Activated B cell treated with CpG ODN at 0.5 μM for 24 hours (primary cell): ENCODE results near the gene DGKK. TPM values are rescaled to one million over a fixed set of nuclear protein-coding genes. Genes with fewer than 3 reads are reported as not detected.

ENCODE experiments used
- ATAC-seq: fragments of 200-7000 bp; cut with Tn5 transposase; one replicate; pipeline ENCODE4 v1.10.0; 2021; ENCODE audit warnings: low read depth, mild to moderate bottlenecking, moderate library complexity
- CTCF ChIA-PET: fragments of 350-600 bp; sonication (Branson Sonifier 250); formaldehyde crosslinking; loops from one replicate; lab custom pipeline; 2021; ENCODE audit warnings: antibody characterized with exemption; lab: Charles Lee
- POLR2A ChIA-PET: fragments of 350-600 bp; sonication (Branson Sonifier 250); formaldehyde crosslinking; loops from one replicate; lab custom pipeline; 2021; ENCODE audit warnings: antibody characterized with exemption; lab: Charles Lee
- DNase-seq: peaks from one replicate; pipeline ENCODE4 v3.0.0; 2022
- H3K27ac Mint-ChIP-seq: one replicate; pipeline ENCODE4 v1.8.0; 2020; ENCODE audit warnings: mixed read lengths
- H3K27me3 Mint-ChIP-seq: one replicate; pipeline ENCODE4 v1.8.0; 2021; ENCODE audit warnings: mixed read lengths
- H3K36me3 Mint-ChIP-seq: one replicate; pipeline ENCODE4 v1.8.0; 2021; ENCODE audit warnings: low read depth, mixed read lengths
- H3K4me1 Mint-ChIP-seq: one replicate; pipeline ENCODE4 v1.8.0; 2021; ENCODE audit warnings: mixed read lengths
- H3K4me3 Mint-ChIP-seq: one replicate; pipeline ENCODE4 v1.8.0; 2020; ENCODE audit warnings: mild to moderate bottlenecking, mixed read lengths
- H3K9me3 Mint-ChIP-seq: one replicate; pipeline ENCODE4 v1.8.0; 2020; ENCODE audit warnings: mixed read lengths
- intact Hi-C: fragments of 100-400 bp; cut with micrococcal nuclease; formaldehyde crosslinking; loops from one replicate; pipeline ENCODE4 v1.15.1; 2024
- total RNA-seq: library from RNA; stranded (reverse); gene quantifications from 2 replicates; pipeline ENCODE4 v1.2.3, GENCODE V29; 2022
- TF ChIP-seq, protein P1 (sequence below): fragments of 200-600 bp; IDR thresholded peaks from one replicate; pipeline ENCODE4 v1.8.0; 2022; ENCODE audit warnings: antibody characterized with exemption, mild to moderate bottlenecking

DGKK gene
- total RNA-seq, 1 donor from 2014 or later, result not detected

DNA sequence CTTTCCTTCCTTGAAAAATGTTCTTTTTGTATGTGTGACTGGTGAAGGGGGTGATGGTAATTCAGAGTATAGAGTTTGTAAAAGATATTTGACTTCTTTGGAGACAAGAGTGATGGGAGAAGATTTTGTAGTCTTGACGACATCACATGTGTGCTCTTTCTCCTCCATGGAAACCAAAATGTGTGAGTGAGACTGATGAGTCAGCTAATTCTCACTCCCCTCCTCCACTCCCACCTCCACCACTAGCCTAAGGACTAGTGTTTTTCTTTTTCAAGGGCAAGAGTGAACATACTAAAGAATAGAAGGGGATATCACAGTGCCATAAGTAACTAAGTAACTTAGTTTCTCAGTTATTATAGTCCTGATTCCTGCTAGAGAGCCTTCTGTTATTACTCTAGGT lies 14.0 kb upstream of the DGKK start:
- Mint-ChIP-seq H3K9me3 (no peaks in the 10 kb centered on the region), H3K27ac (no peak overlapping the region), H3K4me1 (no peaks in the 10 kb centered on the region), H3K36me3 (no peaks in the 10 kb centered on the region), H3K27me3 (peaks cover 2% of the 10 kb centered on the region), H3K4me3 (no peak overlapping the region)
- ATAC-seq (no peak), DNase-seq (no peak)
- CTCF ChIA-PET, result no interaction called here
- POLR2A ChIA-PET, result no interaction called here
- intact Hi-C loops, result no loop called here
- TF ChIP-seq, protein P1, sequence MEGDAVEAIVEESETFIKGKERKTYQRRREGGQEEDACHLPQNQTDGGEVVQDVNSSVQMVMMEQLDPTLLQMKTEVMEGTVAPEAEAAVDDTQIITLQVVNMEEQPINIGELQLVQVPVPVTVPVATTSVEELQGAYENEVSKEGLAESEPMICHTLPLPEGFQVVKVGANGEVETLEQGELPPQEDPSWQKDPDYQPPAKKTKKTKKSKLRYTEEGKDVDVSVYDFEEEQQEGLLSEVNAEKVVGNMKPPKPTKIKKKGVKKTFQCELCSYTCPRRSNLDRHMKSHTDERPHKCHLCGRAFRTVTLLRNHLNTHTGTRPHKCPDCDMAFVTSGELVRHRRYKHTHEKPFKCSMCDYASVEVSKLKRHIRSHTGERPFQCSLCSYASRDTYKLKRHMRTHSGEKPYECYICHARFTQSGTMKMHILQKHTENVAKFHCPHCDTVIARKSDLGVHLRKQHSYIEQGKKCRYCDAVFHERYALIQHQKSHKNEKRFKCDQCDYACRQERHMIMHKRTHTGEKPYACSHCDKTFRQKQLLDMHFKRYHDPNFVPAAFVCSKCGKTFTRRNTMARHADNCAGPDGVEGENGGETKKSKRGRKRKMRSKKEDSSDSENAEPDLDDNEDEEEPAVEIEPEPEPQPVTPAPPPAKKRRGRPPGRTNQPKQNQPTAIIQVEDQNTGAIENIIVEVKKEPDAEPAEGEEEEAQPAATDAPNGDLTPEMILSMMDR, result no peak

DNA sequence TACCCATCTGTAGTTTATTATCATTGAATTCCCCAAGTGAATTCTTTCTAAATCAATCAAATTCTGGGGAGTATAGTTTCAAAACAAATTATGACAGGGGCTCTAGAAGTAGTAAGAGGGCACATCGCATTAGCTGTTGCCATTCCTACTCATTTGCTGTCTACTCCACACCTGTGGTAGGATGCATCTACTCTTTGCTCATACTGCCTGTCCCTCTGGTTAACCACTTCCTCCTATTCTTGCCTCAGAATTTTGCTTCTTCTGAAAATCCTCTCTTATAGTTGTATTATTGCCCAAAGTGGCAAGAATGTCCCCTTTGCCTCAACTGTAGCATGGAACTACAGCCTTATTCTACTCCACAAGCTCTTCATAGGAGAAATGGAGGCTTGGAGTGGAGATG lies 12.7 kb upstream of the DGKK start:
- ATAC-seq (no peak), DNase-seq (no peak)
- H3K4me3 Mint-ChIP-seq, result no peak overlapping the region
- H3K36me3 Mint-ChIP-seq, result no peaks in the 10 kb centered on the region
- H3K9me3 Mint-ChIP-seq, result no peaks in the 10 kb centered on the region
- no peak overlapping the region for H3K27ac Mint-ChIP-seq
- TF ChIP-seq, protein P1, result no peak
- no peaks in the 10 kb centered on the region for H3K4me1 Mint-ChIP-seq
- CTCF ChIA-PET, result no interaction called here
- POLR2A ChIA-PET, result no interaction called here
- intact Hi-C loops, result no loop called here
- H3K27me3 Mint-ChIP-seq, result peaks cover 2% of the 10 kb centered on the region

DNA sequence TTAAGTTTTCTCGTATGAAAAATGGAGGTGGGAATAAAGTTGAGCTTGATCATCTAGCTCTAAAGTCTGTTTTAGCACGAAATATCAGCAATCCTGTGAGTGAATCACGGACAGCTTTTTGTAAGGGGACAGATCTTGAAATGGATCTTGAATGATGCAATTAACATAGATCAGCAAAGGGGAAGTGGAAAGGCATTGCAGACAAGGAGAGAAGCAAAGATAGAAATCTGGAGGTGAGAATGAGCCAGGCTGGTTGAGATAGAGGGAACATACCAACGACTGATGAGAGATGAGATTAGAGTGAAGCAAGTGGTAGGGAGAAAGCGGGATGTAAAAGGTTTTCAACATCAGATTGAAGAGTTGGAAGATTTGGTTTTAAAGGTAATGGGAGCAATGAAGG lies 4.6 kb upstream of the DGKK start:
- no peaks in the 10 kb centered on the region for H3K36me3 Mint-ChIP-seq
- no peak for DNase-seq
- TF ChIP-seq, protein P1, result no peak
- H3K4me3 Mint-ChIP-seq, result no peak overlapping the region
- H3K27ac Mint-ChIP-seq, result no peak overlapping the region
- H3K9me3 Mint-ChIP-seq, result no peaks in the 10 kb centered on the region
- H3K4me1 Mint-ChIP-seq, result no peaks in the 10 kb centered on the region
- POLR2A ChIA-PET, result no interaction called here
- CTCF ChIA-PET, result no interaction called here
- ATAC-seq, result no peak
- intact Hi-C loops, result loop anchor here (10.0 kb wide), 1 partner anchor 60 kb away; no protein-coding TSS in a partner anchor
- H3K27me3 Mint-ChIP-seq, result peaks cover 17% of the 10 kb centered on the region

DNA sequence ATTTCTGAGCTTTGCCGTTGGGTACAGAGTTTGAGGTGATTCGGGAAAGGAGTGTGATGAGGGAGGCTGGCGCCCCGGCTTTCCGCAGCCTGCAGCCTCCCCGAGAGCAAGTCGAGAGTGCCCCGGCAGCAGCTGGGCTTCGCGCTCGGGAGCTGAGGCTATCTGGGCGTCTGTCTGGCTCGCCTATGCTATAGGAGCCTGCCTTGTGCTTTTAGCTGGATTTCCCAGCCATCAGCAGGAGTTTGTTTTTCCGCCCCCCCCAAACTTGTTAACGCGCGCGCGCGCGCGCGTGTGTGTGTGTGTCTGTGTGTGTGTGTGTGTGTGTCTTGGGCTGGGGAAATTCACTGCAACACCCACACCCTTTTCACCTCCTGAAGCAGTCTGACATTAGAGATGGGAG lies 765 bp upstream of the DGKK start:
- ATAC-seq (no peak), DNase-seq (no peak)
- ChIA-PET CTCF (no interaction called here), POLR2A (no interaction called here)
- H3K4me1 Mint-ChIP-seq, result no peaks in the 10 kb centered on the region
- peaks cover 25% of the 10 kb centered on the region for H3K27me3 Mint-ChIP-seq
- TF ChIP-seq, protein P1, result no peak
- no peaks in the 10 kb centered on the region for H3K9me3 Mint-ChIP-seq
- H3K4me3 Mint-ChIP-seq, result no peak overlapping the region
- no peak overlapping the region for H3K27ac Mint-ChIP-seq
- intact Hi-C loops, result loop anchor here (10.0 kb wide), 1 partner anchor 57 kb away; no protein-coding TSS in a partner anchor
- no peaks in the 10 kb centered on the region for H3K36me3 Mint-ChIP-seq

DNA sequence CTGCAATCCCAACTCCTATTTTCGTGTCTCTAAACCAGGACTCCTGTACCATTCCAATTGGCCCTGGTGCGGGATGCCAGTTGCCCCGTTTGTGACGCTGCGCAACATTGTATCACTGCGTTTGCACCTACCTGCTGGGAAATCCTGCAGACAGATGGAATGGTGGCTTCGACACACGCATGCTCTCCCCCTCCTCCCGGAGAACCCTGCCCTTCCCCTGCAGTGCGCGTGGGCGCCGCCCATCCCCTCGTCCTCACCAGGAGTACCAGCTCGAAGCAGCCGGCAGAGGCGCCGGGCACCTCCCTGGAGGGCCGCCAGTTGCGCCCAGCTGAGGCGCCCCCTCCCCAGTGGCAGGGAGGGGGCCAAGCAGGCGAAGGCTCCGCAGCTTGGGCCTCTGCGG lies 1.4 kb downstream of the DGKK start:
- H3K27ac Mint-ChIP-seq, result no peak overlapping the region
- TF ChIP-seq, protein P1, result no peak
- H3K4me1 Mint-ChIP-seq, result no peaks in the 10 kb centered on the region
- no peaks in the 10 kb centered on the region for H3K36me3 Mint-ChIP-seq
- no peak overlapping the region for H3K4me3 Mint-ChIP-seq
- H3K27me3 Mint-ChIP-seq, result peaks cover 20% of the 10 kb centered on the region
- ATAC-seq, result no peak
- POLR2A ChIA-PET, result no interaction called here
- no peaks in the 10 kb centered on the region for H3K9me3 Mint-ChIP-seq
- DNase-seq, result no peak
- CTCF ChIA-PET, result no interaction called here
- intact Hi-C loops, result no loop called here
